Skin of body (tissue), 2 donors: ENCODE measurements around the gene AKT3. TPM values are rescaled to one million over a fixed set of nuclear protein-coding genes. Genes with fewer than 3 reads are reported as not detected.
"Not testable (repeated sequence)": the region's sequence is repeated elsewhere in the genome, so short reads cannot be mapped to it uniquely, and the experiment has no call there.

Experiments
- DNase-seq: peaks from one replicate; lab custom pipeline; 2025; lab: John Stamatoyannopoulos, UW
- total RNA-seq: library from RNA; depleted of rRNA; stranded (reverse); fragments of >200 nt; gene quantifications from one replicate; pipeline ENCODE4 v1.2.3, GENCODE V29; 2014

The AKT3 gene
- total RNA-seq, 1 donor from 2014 or later = 26.7 TPM

GRCh38 chr1:243605604-243606003 is 244.4 kb downstream of the AKT3 start:
- DNase-seq = no peak

GRCh38 chr1:243601720-243602119 is 248.3 kb downstream of the AKT3 start:
- DNase-seq = no peak

GRCh38 chr1:243598433-243598832 is 251.6 kb downstream of the AKT3 start:
- no peak for DNase-seq

GRCh38 chr1:243597383-243597782 is 252.7 kb downstream of the AKT3 start:
- DNase-seq = no peak

- no peak for DNase-seq
These were observed 253.5 kb downstream of the AKT3 start for GRCh38 chr1:243596431-243597062.

- DNase-seq = no peak
These were observed 254.4 kb downstream of the AKT3 start for GRCh38 chr1:243595527-243596210.

GRCh38 chr1:243594455-243594854 is 255.6 kb downstream of the AKT3 start:
- no peak for DNase-seq

GRCh38 chr1:243589286-243589685 is 260.8 kb downstream of the AKT3 start:
- not testable (repeated sequence) for DNase-seq

GRCh38 chr1:243587823-243588560 is 262.1 kb downstream of the AKT3 start:
- DNase-seq = no peak

GRCh38 chr1:243587285-243587684 is 262.8 kb downstream of the AKT3 start:
- no peak for DNase-seq

GRCh38 chr1:243585982-243586381 is 264.1 kb downstream of the AKT3 start:
- no peak for DNase-seq

GRCh38 chr1:243582326-243582725 is 267.7 kb downstream of the AKT3 start:
- DNase-seq = no peak

- no peak for DNase-seq
These were observed 269.1 kb downstream of the AKT3 start for GRCh38 chr1:243580984-243581383.

- DNase-seq = no peak
These were observed 270.0 kb downstream of the AKT3 start for GRCh38 chr1:243580072-243580471.

- no peak for DNase-seq
These were observed 275.0 kb downstream of the AKT3 start for GRCh38 chr1:243575070-243575469.

- no peak for DNase-seq
These were observed 277.1 kb downstream of the AKT3 start for GRCh38 chr1:243572940-243573339.

- DNase-seq = no peak
These were observed 281.2 kb downstream of the AKT3 start for GRCh38 chr1:243568793-243569192.

- DNase-seq = no peak
These were observed 285.2 kb downstream of the AKT3 start for GRCh38 chr1:243564814-243565213.

- no peak for DNase-seq
These were observed 286.3 kb downstream of the AKT3 start for GRCh38 chr1:243563732-243564131.

GRCh38 chr1:243562473-243562872 is 287.6 kb downstream of the AKT3 start:
- DNase-seq = no peak

- no peak for DNase-seq
These were observed 288.3 kb downstream of the AKT3 start for GRCh38 chr1:243561588-243562319.
